Caco-2 (cell line): ENCODE results near the gene ATP2B3. TPM values are rescaled to one million over a fixed set of nuclear protein-coding genes. Genes with fewer than 3 reads are reported as not detected.

Source experiments
- BruUV-seq: library from RNA; stranded (reverse); fragments of 400-500 nt; replicated peaks from 2 replicates; lab custom pipeline; 2021; lab: Mats Ljungman, UMichigan
- CTCF ChIA-PET: fragments of 300-600 bp; sonication (Branson Sonifier 250); formaldehyde crosslinking; loops from one replicate; lab custom pipeline; 2022; ENCODE audit warnings: antibody characterized with exemption; lab: Charles Lee
- POLR2A ChIA-PET: fragments of 300-600 bp; sonication (Branson Sonifier 250); formaldehyde crosslinking; loops from one replicate; lab custom pipeline; 2022; ENCODE audit warnings: antibody characterized with exemption; lab: Charles Lee
- DNase-seq, 2 experiments: peaks; one replicate each; pipeline versions ENCODE4 v3.0.0 to v3.0.0-alpha.2; 2020 to 2022
- H3K27me3 ChIP-seq: replicated peaks from 2 replicates; pipeline ENCODE4 v1.6.0; 2011; ENCODE audit warnings: low read length; ENCODE audit not compliant: control insufficient read depth, insufficient read depth
- H3K36me3 ChIP-seq: 2 replicates; pipeline ENCODE4 v1.5.1; 2011; ENCODE audit warnings: low read length; ENCODE audit not compliant: control insufficient read depth, insufficient read depth
- H3K4me1 ChIP-seq: fragments of 250-450 bp; sonication (Bioruptor Pico); 2 replicates; pipeline ENCODE4 v1.5.1; 2020; ENCODE audit warnings: mild to moderate bottlenecking
- H3K4me3 ChIP-seq: 2 replicates; pipeline ENCODE4 v1.5.1; 2011; ENCODE audit warnings: low read depth, mild to moderate bottlenecking, control low read depth, low read length
- H3K9me3 ChIP-seq: fragments of 250-450 bp; sonication (Bioruptor Pico); 2 replicates; pipeline ENCODE4 v1.5.1; 2020; ENCODE audit warnings: mild to moderate bottlenecking, moderate library complexity
- H3K27ac Mint-ChIP-seq: one replicate; pipeline ENCODE4 v1.8.0; 2022; ENCODE audit warnings: mixed read lengths; ENCODE audit not compliant: unreplicated experiment
- H3K27me3 Mint-ChIP-seq: one replicate; pipeline ENCODE4 v1.8.0; 2022; ENCODE audit warnings: mixed read lengths; ENCODE audit not compliant: insufficient read depth, unreplicated experiment
- H3K36me3 Mint-ChIP-seq: one replicate; pipeline ENCODE4 v1.8.0; 2022; ENCODE audit warnings: mild to moderate bottlenecking, mixed read lengths; ENCODE audit not compliant: insufficient read depth, unreplicated experiment
- H3K4me1 Mint-ChIP-seq: one replicate; pipeline ENCODE4 v1.8.0; 2022; ENCODE audit warnings: low read depth, mixed read lengths; ENCODE audit not compliant: unreplicated experiment
- H3K4me3 Mint-ChIP-seq: one replicate; pipeline ENCODE4 v1.8.0; 2022; ENCODE audit warnings: mild to moderate bottlenecking, moderate library complexity, mixed read lengths; ENCODE audit not compliant: unreplicated experiment
- H3K9me3 Mint-ChIP-seq: one replicate; pipeline ENCODE4 v1.8.0; 2022; ENCODE audit warnings: mixed read lengths; ENCODE audit not compliant: unreplicated experiment
- intact Hi-C: fragments of 100-400 bp; cut with micrococcal nuclease; formaldehyde crosslinking; loops from one replicate; pipeline ENCODE4 v1.10.0; 2022; ENCODE audit not compliant: unreplicated experiment
- total RNA-seq: library from RNA; stranded (reverse); gene quantifications from 2 replicates; pipeline ENCODE4 v1.2.3, GENCODE V29; 2022
- TF ChIP-seq, protein P1 (sequence below), 2 experiments: fragments of 200-600 bp in 1 of 2; IDR thresholded peaks; 1 replicate in 1 of 2; 2 replicates in 1 of 2; pipeline versions ENCODE4 v1.5.1 to v1.8.0; 2011 to 2022; ENCODE audit warnings: antibody characterized with exemption in 1 of 2, control low read depth in 1 of 2, inconsistent platforms in 1 of 2, low read depth in 1 of 2, low read length in 1 of 2, mild to moderate bottlenecking in 1 of 2, moderate library complexity in 1 of 2; ENCODE audit not compliant: insufficient read depth in 1 of 2, severe bottlenecking in 1 of 2, unreplicated experiment in 1 of 2

ATP2B3 gene
- total RNA-seq, 1 experiment from 2014 or later = not detected

DNA sequence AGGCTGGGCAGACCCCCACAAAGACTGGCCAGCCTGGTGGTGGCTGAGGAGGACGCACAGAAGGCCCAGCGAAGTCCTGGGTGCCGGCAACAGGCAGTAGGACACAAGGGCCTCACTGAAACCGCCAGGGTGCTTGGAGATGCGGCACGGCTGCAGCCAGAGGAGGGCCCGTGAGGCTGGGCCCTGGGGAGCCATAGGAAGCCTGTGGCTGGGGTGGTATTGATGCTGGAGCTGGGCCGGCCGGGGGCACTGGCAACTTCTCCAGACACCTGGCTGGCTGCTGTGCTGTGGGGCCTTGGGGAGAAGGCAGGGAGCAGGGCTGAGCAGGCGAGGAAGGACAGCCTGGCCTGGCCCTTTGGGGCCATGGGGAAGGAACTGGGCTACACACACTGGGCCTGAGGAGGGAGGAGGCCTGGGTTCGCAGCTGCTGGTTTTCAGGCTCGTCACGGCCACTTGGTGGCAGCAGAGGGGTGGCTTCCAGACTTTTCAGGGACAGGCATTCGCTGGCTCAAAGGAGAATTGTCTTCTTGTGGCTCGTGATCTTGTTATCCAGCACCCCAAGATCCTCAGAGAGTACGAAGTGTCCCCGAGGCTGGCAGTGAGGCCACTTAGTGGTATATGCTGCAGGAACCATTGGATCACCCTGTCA, 37.2 kb downstream of the ATP2B3 start:
- POLR2A ChIA-PET = no interaction called here
- CTCF ChIA-PET = interaction anchor here (0.6 to 1.8 kb wide), 8 partner anchors 10 to 169 kb away, joined by 3 to 6 read pairs (median 3); partner anchors contain the start of gene DUSP9
- intact Hi-C loops = loop anchor here (5.0 kb wide), 1 partner anchor 43 kb away; the partner anchor contains the start of gene CCNQ
- peaks cover 2% of the 10 kb centered on the region for H3K27me3 Mint-ChIP-seq
- DNase-seq = peak; percentile 68 to 72
- BruUV-seq = no TSS peak
- Histone ChIP-seq H3K36me3 (no peaks in the 10 kb centered on the region), H3K4me3 (no peak overlapping the region), H3K27me3 (no peaks in the 10 kb centered on the region), H3K4me1 (no peaks in the 10 kb centered on the region), H3K9me3 (no peaks in the 10 kb centered on the region)
- H3K9me3 Mint-ChIP-seq = no peaks in the 10 kb centered on the region
- H3K4me3 Mint-ChIP-seq = no peak overlapping the region
- H3K27ac Mint-ChIP-seq = no peak overlapping the region
- TF ChIP-seq, protein P1, sequence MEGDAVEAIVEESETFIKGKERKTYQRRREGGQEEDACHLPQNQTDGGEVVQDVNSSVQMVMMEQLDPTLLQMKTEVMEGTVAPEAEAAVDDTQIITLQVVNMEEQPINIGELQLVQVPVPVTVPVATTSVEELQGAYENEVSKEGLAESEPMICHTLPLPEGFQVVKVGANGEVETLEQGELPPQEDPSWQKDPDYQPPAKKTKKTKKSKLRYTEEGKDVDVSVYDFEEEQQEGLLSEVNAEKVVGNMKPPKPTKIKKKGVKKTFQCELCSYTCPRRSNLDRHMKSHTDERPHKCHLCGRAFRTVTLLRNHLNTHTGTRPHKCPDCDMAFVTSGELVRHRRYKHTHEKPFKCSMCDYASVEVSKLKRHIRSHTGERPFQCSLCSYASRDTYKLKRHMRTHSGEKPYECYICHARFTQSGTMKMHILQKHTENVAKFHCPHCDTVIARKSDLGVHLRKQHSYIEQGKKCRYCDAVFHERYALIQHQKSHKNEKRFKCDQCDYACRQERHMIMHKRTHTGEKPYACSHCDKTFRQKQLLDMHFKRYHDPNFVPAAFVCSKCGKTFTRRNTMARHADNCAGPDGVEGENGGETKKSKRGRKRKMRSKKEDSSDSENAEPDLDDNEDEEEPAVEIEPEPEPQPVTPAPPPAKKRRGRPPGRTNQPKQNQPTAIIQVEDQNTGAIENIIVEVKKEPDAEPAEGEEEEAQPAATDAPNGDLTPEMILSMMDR (IDR thresholded peaks at IDR 0.05; ENCODE audit: insufficient read depth in 1 of 2, low read depth in 1 of 2, low read length in 1 of 2, severe bottlenecking in 1 of 2, unreplicated experiment in 1 of 2) = peak; percentile 65 to 78
- no peaks in the 10 kb centered on the region for H3K36me3 Mint-ChIP-seq
- H3K4me1 Mint-ChIP-seq = no peaks in the 10 kb centered on the region

DNA sequence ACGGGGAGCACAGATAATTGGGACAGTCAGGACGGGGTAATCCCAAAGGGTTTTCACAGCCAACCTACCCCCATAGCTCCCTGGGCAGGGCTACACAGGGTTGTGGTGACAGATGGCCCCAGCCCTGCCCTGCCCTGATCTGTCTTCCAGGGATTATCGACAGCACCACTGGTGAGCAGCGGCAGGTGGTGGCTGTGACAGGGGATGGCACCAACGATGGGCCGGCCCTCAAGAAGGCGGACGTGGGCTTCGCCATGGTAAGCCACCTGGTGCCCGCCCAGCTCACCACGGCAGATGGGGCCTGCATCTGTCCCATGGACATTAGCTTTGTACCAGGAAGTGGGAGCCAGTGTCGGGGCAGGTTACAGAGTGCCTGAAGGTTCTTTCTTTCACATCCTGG, 39.3 kb downstream of the ATP2B3 start:
- H3K27me3 ChIP-seq = no peaks in the 10 kb centered on the region
- intact Hi-C loops = loop anchor here (1.0 to 5.0 kb wide), 2 partner anchors 41 to 112 kb away; partner anchors contain the start of gene CCNQ

DNA sequence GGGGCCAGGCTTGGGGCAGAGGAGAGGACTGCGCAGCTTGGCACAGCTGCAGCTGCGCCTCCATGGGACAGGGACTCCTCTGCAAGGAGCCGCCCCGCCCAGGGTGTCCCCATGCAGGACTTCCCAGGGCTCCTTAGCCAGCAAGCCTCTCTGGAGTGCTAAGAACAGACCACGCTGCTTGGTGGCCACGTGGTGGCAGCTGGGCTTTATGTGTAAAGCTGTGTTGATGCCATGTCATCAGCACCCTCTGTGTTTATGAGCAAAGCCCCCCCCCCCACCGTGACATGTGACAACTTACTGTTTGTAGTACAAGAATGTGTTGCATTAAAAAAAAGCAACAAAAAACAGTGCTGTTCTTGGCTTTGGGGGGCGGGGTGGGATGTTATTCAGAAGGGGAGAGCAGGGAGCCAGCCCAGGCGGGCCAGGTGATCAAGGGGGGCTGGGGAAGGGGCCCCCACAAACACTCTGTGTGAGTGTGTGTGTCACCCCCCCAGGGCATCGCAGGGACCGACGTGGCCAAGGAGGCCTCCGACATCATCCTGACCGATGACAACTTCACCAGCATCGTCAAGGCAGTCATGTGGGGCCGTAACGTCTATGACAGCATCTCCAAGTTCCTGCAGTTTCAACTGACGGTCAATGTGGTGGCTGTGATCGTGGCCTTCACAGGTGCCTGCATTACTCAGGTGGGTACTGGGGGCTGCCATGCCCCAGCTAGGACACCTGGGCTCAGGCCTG, 40.3 kb downstream of the ATP2B3 start:
- H3K4me1 Mint-ChIP-seq = no peaks in the 10 kb centered on the region
- intact Hi-C loops = loop anchor here (1.0 to 5.0 kb wide), 2 partner anchors 40 to 111 kb away; partner anchors contain the start of gene CCNQ
- H3K36me3 Mint-ChIP-seq = no peaks in the 10 kb centered on the region
- H3K9me3 Mint-ChIP-seq = no peaks in the 10 kb centered on the region
- no peak for DNase-seq
- no peaks in the 10 kb centered on the region for H3K9me3 ChIP-seq
- H3K27me3 ChIP-seq = no peaks in the 10 kb centered on the region
- no peak overlapping the region for H3K27ac Mint-ChIP-seq
- ChIA-PET CTCF (interaction anchor here (0.7 kb wide), 1 partner anchor 15 kb away, joined by 3 read pairs; no protein-coding TSS in a partner anchor), POLR2A (no interaction called here)
- H3K4me3 ChIP-seq = no peak overlapping the region
- TF ChIP-seq, protein P1 (IDR thresholded peaks at IDR 0.05; ENCODE audit: insufficient read depth in 1 of 2, low read depth in 1 of 2, low read length in 1 of 2, severe bottlenecking in 1 of 2, unreplicated experiment in 1 of 2) = no peak
- peaks cover 2% of the 10 kb centered on the region for H3K27me3 Mint-ChIP-seq
- no peak overlapping the region for H3K4me3 Mint-ChIP-seq
- H3K36me3 ChIP-seq = no peaks in the 10 kb centered on the region
- no peaks in the 10 kb centered on the region for H3K4me1 ChIP-seq
- BruUV-seq = no TSS peak

More for the DNA sequence above, 39.3 kb downstream of the ATP2B3 start:
- BruUV-seq = no TSS peak
- DNase-seq = no peak
- Histone ChIP-seq H3K9me3 (no peaks in the 10 kb centered on the region), H3K4me3 (no peak overlapping the region), H3K4me1 (no peaks in the 10 kb centered on the region), H3K36me3 (no peaks in the 10 kb centered on the region)
- Mint-ChIP-seq H3K27ac (no peak overlapping the region), H3K4me3 (no peak overlapping the region), H3K4me1 (no peaks in the 10 kb centered on the region), H3K27me3 (peaks cover 2% of the 10 kb centered on the region), H3K9me3 (no peaks in the 10 kb centered on the region), H3K36me3 (no peaks in the 10 kb centered on the region)
- ChIA-PET CTCF (interaction anchor here (0.8 kb wide), 1 partner anchor 18 kb away, joined by 3 read pairs; no protein-coding TSS in a partner anchor), POLR2A (no interaction called here)
- TF ChIP-seq, protein P1 (IDR thresholded peaks at IDR 0.05; ENCODE audit: insufficient read depth in 1 of 2, low read depth in 1 of 2, low read length in 1 of 2, severe bottlenecking in 1 of 2, unreplicated experiment in 1 of 2) = no peak
